AG10803 (cell line): ENCODE measurements around the gene ACACA.

Experiments
- DNase-seq: peaks from one replicate; pipeline ENCODE4 v3.0.0; 2010; ENCODE audit warnings: low read depth
- H3K4me3 ChIP-seq: 2 replicates; pipeline ENCODE4 v1.5.1; 2011; ENCODE audit warnings: mild to moderate bottlenecking, low read length, control low read depth
- TF ChIP-seq, protein P1 (sequence below): conservative IDR thresholded peaks from 2 replicates; pipeline ENCODE4 v1.5.1; 2011; ENCODE audit warnings: mild to moderate bottlenecking, low read length, control low read depth, inconsistent platforms

The ACACA gene

DNA sequence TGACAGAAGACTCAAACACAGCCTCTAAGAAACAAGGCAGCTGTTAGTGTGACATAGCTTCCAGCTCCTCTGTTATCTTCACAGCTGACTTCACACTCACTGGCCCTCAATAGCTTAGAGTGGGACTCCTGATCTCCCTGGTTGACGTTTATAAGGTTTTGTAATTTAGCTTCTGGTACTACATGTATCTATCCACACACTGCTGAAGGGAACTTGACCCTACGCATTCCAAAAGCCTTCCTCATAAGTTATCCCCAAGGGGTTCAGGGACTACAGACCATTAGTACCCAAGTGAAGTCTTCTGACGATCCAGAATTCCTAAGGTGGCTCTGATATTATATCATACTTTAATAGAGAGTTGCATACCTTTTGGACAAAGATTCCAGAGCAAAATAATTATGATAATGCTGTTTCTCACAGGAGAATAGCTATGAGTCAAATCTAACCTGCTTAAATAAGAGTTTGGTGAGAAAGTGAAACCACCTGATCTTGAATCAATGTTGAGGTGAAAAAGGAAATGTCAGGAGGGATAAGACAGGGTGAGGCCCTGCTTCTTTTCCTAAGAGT lies 14.5 kb downstream of the ACACA start:
- H3K4me3 ChIP-seq, result no peak overlapping the region
- peak; percentile 71 for DNase-seq
- TF ChIP-seq, protein P1, sequence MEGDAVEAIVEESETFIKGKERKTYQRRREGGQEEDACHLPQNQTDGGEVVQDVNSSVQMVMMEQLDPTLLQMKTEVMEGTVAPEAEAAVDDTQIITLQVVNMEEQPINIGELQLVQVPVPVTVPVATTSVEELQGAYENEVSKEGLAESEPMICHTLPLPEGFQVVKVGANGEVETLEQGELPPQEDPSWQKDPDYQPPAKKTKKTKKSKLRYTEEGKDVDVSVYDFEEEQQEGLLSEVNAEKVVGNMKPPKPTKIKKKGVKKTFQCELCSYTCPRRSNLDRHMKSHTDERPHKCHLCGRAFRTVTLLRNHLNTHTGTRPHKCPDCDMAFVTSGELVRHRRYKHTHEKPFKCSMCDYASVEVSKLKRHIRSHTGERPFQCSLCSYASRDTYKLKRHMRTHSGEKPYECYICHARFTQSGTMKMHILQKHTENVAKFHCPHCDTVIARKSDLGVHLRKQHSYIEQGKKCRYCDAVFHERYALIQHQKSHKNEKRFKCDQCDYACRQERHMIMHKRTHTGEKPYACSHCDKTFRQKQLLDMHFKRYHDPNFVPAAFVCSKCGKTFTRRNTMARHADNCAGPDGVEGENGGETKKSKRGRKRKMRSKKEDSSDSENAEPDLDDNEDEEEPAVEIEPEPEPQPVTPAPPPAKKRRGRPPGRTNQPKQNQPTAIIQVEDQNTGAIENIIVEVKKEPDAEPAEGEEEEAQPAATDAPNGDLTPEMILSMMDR, result no peak

DNA sequence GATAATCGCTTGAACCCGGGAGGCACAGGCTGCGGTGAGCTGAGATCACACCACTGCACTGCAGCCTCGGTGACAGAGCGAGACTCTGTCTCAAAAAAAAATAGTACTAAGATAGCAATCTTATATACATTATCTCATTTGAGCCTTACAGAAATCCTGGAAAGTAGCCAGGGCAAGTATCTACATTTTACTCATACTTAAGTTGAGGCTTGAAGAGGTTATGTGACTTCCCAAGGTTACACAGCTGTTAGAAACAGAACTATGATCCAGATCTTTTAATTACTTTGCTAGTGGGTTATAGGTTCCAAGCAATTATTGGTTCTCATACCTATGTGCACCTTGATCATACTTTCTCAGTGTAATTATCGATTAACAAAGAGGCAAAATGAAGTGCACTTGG lies 15.5 kb downstream of the ACACA start:
- TF ChIP-seq, protein P1, result no peak
- H3K4me3 ChIP-seq, result no peak overlapping the region
- no peak for DNase-seq

DNA sequence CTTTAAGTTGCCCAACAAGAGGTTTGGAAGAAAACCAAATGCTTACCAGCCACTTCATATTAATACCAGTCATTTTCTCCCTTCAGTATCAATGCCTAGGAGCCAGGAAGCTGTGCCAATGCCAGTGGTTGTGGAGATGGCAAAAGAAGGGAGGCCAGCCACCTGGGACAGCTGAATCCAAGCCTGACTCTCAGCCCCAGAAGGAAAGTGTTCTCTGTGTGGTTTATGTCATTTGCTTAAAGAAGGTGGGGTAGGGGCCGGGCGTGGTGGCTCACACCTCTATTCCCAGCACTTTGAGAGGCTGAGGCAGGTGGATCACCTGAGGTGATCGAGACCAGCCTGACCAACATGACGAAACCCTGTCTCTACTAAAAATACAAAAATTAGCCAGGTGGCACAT lies 17.5 kb downstream of the ACACA start:
- no peak overlapping the region for H3K4me3 ChIP-seq
- TF ChIP-seq, protein P1, result no peak
- DNase-seq, result no peak

DNA sequence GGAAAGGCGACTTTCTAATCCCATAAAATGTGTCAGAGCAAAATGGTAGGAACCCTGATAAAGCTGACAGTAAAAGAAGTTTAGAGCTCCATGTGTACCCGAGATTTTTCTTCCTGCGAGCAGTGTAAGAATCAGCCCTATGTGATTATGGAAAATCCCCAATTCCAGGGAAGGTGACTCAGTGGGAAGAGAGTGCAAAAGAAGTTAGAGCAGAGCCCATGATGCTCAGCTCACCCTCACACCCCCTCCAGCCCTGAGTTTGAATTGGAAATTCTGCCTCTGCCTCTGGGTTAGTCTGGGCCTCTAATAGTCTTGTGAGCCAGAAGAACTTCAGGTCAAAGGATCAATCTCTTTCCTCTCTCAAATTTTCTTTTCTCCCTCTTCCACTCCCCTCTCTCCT lies 18.4 kb downstream of the ACACA start:
- TF ChIP-seq, protein P1, result no peak
- DNase-seq, result peak; percentile 29
- H3K4me3 ChIP-seq, result no peak overlapping the region

DNA sequence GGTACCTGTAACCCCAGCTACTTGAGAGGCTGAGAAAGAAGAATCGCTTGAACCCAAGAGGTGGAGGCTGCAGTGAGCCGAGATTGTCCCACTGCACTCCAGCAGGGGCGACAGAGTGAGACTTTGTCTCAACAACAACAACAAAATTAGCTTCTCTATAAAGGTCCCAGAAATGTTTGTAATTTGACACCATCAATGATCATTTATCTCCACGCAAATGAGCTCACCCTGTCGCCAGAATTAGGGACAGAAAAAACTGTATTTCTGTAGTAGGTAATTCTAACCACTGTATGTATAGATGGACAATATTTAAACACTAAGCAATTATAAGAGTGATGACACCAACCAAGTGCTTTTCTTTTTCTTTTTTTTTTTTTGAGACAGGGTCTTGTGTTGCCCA lies 20.2 kb downstream of the ACACA start:
- DNase-seq, result no peak
- no peak overlapping the region for H3K4me3 ChIP-seq
- TF ChIP-seq, protein P1, result no peak

DNA sequence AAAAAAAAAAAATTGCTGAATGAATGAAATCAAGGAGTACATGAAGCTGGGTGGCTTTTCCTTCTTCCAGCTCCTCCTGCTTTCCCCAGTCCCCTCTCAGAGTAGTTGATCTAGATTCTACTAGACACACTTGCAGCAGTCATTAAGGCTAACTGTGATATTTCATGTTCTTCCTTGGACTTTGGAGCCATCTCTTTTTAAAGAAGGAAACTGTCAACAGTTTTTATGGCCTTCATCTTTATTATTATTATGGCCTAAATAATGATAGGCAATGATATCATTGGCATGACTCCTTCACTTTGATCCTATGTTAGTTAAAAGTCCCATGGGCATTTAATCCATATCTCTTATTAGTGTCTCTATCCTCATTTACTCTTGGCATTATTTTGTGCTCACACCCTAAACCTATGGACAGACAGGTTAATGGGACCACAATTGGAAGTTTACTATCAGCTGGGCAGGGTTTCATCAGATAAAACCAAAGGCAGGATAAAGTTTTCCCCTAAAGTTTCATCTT lies 21.1 kb downstream of the ACACA start:
- TF ChIP-seq, protein P1, result no peak
- no peak overlapping the region for H3K4me3 ChIP-seq
- DNase-seq, result no peak

DNA sequence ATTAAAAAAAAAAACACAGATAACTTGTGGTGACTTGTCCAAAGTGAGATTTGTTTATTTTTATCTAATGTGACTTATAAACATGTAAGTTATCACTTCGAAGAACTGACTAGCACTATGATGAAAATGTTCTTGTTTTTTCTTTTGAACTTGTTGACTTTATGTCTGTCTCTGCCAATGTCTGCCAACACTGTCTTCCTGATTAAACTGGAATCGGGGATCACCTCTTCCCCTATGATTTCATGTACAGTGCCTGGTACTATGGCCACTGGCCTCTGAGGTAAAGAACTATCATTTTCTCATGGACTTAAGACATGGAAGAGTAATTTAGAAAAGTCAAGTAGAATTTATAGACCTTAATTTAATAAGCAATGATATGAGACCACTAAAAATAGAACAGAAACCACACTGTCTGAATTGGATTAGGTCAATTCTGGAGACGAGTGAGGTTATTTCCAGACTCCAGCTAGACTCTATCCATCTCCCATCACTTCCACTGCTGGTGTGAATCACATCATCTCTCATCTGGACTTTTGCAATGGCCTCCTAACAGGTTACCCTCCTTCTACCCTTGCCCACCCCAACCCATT lies 22.0 kb downstream of the ACACA start:
- no peak overlapping the region for H3K4me3 ChIP-seq
- TF ChIP-seq, protein P1, result no peak
- DNase-seq, result no peak
